ENCODE results near the gene IL18RAP.

IL18RAP gene

DNA sequence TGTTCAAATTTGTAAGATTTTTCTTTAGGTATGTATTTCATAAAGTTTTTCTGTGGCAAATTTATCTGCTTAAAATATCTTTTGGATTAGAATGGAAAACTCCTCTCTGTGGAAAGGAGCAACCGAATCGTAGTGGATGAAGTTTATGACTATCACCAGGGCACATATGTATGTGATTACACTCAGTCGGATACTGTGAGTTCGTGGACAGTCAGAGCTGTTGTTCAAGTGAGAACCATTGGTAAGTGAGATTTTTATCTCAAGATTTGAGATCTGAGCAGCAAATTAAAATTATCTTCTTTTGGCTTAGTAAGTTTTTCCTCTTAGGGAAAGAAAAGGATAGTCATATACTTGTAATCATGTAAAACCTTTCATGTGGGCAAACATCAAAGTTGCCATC lies 14.2 kb downstream of the IL18RAP start:
- no peak overlapping the region for H3K27ac ChIP-seq
- TF ChIP-seq, protein P1, sequence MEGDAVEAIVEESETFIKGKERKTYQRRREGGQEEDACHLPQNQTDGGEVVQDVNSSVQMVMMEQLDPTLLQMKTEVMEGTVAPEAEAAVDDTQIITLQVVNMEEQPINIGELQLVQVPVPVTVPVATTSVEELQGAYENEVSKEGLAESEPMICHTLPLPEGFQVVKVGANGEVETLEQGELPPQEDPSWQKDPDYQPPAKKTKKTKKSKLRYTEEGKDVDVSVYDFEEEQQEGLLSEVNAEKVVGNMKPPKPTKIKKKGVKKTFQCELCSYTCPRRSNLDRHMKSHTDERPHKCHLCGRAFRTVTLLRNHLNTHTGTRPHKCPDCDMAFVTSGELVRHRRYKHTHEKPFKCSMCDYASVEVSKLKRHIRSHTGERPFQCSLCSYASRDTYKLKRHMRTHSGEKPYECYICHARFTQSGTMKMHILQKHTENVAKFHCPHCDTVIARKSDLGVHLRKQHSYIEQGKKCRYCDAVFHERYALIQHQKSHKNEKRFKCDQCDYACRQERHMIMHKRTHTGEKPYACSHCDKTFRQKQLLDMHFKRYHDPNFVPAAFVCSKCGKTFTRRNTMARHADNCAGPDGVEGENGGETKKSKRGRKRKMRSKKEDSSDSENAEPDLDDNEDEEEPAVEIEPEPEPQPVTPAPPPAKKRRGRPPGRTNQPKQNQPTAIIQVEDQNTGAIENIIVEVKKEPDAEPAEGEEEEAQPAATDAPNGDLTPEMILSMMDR (IDR thresholded peaks at IDR 0.05), result no peak
- H3K36me3 ChIP-seq, result no peaks in the 10 kb centered on the region
- peaks cover 0 to 4% of the 10 kb centered on the region in 2 donors for H3K27me3 ChIP-seq
- H3K9me3 ChIP-seq, result no peaks in the 10 kb centered on the region
- no peaks in the 10 kb centered on the region for H3K4me1 ChIP-seq
- no peak for DNase-seq
- H3K4me3 ChIP-seq, result no peak overlapping the region
- intact Hi-C loops (cut with DNase I; ENCODE audit: low total_unique reads), result no loop called here

DNA sequence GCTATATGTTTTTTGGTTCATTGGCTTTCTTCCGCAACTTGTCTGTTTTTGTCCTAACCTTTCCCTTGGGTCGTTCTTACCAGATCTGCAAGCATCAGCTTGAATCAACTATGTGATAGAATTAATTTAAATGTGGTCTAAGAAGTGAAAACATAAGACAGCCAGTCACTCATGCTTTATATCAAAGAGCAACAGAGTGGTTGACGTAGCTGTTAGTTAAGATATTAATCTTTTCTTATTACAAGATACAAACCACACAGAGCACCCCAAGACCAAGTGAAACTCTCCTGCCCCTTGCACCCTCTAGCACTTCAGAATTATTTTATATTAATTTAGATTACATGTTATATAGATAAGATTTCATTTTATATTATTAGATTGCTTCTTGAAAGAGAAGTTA lies 15.2 kb downstream of the IL18RAP start:
- no peak for DNase-seq
- H3K4me3 ChIP-seq, result no peak overlapping the region
- no peaks in the 10 kb centered on the region for H3K36me3 ChIP-seq
- intact Hi-C loops (cut with DNase I; ENCODE audit: low total_unique reads), result no loop called here
- no peak overlapping the region for H3K27ac ChIP-seq
- H3K27me3 ChIP-seq, result no peaks in the 10 kb centered on the region
- TF ChIP-seq, protein P1 (IDR thresholded peaks at IDR 0.05), result no peak
- no peaks in the 10 kb centered on the region for H3K9me3 ChIP-seq
- no peaks in the 10 kb centered on the region for H3K4me1 ChIP-seq

DNA sequence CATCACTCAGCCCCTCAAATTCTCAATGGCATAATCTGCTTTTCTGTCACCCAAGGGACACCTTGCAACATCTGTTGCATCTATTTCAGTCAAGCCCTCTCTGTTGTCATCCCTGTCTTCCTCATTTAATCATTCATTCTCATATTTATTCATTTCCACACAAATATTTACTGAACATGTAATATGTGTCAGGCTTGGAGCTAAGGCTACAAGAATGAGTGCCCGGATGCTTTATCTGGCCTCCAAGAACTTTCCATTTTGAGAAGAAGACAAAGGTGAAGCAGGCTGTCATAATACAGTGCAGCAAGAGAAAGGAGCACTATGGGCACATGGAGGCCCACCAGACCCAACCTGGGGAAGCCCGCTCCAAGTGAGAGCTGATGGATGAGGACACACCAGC lies 15.6 kb downstream of the IL18RAP start:
- Histone ChIP-seq H3K4me1 (no peaks in the 10 kb centered on the region), H3K9me3 (no peaks in the 10 kb centered on the region), H3K4me3 (no peak overlapping the region), H3K27ac (no peak overlapping the region), H3K36me3 (no peaks in the 10 kb centered on the region), H3K27me3 (no peaks in the 10 kb centered on the region)
- intact Hi-C loops (cut with DNase I; ENCODE audit: low total_unique reads), result no loop called here
- DNase-seq, result no peak
- TF ChIP-seq, protein P1 (IDR thresholded peaks at IDR 0.05), result no peak

DNA sequence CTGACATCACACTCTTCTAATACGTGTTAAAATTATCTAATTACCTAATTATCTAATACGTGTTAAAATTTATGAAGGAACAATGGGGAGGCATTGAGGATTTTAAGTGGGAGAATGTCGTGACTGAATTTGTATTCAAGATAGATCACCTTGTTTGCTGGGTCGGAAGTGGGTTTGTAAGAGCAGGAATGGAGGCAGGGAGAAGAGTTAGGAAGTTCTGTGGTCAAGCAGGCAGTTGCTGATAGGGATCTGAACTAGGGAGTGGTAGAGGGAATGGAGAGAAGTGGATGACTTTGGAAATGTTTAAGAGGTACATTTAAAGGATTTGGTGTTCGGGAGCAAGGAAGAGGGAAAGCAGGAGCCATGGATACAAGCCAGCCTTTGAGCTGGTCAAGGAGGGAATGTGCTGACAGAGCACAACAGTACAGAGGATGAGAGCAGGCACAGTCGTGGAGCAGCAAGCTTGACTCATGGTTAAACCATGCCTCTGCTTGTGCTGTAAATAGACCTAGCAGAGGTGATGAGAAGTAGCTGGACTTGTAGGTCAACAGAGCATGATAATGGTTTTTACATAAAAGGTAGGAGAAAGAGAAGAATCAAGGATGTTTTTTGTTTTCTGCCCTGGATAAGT lies 16.2 kb downstream of the IL18RAP start:
- no peaks in the 10 kb centered on the region for H3K27me3 ChIP-seq
- no peaks in the 10 kb centered on the region for H3K36me3 ChIP-seq
- H3K27ac ChIP-seq, result no peak overlapping the region
- no peaks in the 10 kb centered on the region for H3K4me1 ChIP-seq
- DNase-seq, result no peak
- H3K9me3 ChIP-seq, result no peaks in the 10 kb centered on the region
- no peak overlapping the region for H3K4me3 ChIP-seq
- intact Hi-C loops (cut with DNase I; ENCODE audit: low total_unique reads), result no loop called here
- TF ChIP-seq, protein P1 (IDR thresholded peaks at IDR 0.05), result no peak

DNA sequence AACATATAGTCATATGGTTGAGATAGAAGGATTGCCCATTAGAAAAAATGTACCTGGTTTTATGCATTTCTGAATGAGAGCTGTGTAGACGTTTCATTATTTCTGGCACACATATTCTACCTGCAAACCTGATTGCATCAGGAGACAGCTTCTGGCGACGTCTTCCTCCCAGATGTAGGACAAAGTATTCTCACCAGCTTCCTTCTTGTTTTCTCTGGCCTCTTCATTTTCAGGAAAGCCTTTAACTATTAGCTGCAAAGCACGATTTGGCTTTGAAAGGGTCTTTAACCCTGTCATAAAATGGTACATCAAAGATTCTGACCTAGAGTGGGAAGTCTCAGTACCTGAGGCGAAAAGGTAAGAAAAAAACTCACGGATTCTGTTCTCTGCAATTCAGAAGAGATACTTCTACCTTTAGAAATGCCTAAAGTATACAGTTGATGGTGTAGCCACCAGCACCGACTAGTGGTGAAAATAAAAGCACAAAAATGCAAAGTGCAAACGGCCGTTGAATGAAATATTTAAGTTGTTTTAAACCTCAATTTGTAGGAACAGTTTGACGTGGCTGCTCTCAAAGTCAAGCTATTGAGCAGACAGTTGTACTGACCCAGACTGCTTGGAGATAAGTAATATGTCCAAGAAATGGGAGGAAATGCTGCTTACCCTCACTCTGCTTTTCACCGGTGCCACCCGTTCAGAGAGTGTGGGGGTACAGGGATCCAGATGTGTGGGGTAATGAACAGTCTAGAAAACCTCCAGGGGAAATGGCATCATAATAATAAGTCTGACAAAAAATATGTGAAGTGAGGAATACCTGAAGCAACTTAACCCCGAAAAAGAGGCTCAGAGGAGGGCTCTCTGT lies 20.2 kb downstream of the IL18RAP start:
- TF ChIP-seq, protein P1 (IDR thresholded peaks at IDR 0.05), result peak; percentile 48 to 52
- no peak overlapping the region for H3K27ac ChIP-seq
- no peaks in the 10 kb centered on the region for H3K27me3 ChIP-seq
- H3K4me1 ChIP-seq, result no peaks in the 10 kb centered on the region
- no peaks in the 10 kb centered on the region for H3K9me3 ChIP-seq
- H3K4me3 ChIP-seq, result no peak overlapping the region
- no peaks in the 10 kb centered on the region for H3K36me3 ChIP-seq
- DNase-seq, result no peak
- intact Hi-C loops (cut with DNase I; ENCODE audit: low total_unique reads), result no loop called here

Data from tibial artery (tissue), 4 donors.